ENCODE data around the gene SLC1A6.

DNA sequence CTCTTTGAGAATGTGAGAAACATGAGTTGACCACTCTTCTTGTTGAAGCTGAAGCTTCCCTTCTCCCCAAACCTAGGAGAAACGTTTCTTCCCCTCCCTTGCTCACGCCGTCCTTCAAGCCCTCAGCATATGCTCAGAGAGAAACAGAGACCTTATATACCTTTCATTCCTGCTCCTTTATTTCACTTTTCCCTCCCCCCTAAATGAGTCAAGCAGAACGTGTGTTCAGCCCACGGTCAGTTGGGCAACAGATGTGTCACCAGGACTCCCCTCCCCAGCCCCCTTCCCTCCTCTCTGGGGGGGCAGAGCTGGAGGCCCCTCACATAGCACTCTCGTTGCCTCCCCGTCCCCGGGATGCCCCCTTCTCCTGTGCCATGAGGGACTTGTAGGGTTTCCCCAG, 29.8 kb downstream of the SLC1A6 start:
- TF ChIP-seq EZH2 (IDR thresholded peaks at IDR 0.05; ENCODE audit: low read depth) = no peak
- TF ChIP-seq, protein P1, sequence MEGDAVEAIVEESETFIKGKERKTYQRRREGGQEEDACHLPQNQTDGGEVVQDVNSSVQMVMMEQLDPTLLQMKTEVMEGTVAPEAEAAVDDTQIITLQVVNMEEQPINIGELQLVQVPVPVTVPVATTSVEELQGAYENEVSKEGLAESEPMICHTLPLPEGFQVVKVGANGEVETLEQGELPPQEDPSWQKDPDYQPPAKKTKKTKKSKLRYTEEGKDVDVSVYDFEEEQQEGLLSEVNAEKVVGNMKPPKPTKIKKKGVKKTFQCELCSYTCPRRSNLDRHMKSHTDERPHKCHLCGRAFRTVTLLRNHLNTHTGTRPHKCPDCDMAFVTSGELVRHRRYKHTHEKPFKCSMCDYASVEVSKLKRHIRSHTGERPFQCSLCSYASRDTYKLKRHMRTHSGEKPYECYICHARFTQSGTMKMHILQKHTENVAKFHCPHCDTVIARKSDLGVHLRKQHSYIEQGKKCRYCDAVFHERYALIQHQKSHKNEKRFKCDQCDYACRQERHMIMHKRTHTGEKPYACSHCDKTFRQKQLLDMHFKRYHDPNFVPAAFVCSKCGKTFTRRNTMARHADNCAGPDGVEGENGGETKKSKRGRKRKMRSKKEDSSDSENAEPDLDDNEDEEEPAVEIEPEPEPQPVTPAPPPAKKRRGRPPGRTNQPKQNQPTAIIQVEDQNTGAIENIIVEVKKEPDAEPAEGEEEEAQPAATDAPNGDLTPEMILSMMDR (conservative IDR thresholded peaks at IDR 0.05) = no peak

All from PC-9 (cell line).